Measurements from ENCODE around the gene ABLIM1.

The ABLIM1 gene

GRCh38 chr10:114623661-114624294 lies 34.3 kb downstream of the ABLIM1 start (continued):
- TF ChIP-seq RBAK (tag by site-specific recombination; IDR thresholded peaks at IDR 0.05), result no peak
- TF ChIP-seq ZNF549 (tag by site-specific recombination; IDR thresholded peaks at IDR 0.05), result no peak
- TF ChIP-seq ZNF600 (tag by site-specific recombination; IDR thresholded peaks at IDR 0.05), result peak; percentile 87
- TF ChIP-seq ZSCAN18 (tag by site-specific recombination; IDR thresholded peaks at IDR 0.05), result no peak
- no peak for TF ChIP-seq ZBTB49 (tag by site-specific recombination; IDR thresholded peaks at IDR 0.05; ENCODE audit: low read depth)
- no peak for TF ChIP-seq ZNF513 (tag by site-specific recombination; IDR thresholded peaks at IDR 0.05)
- TF ChIP-seq ZNF791 (tag by site-specific recombination; IDR thresholded peaks at IDR 0.05), result no peak
- peak; percentile 90 for TF ChIP-seq ZNF660 (tag by site-specific recombination; IDR thresholded peaks at IDR 0.05)
- TF ChIP-seq ZNF18 (tag by site-specific recombination; IDR thresholded peaks at IDR 0.05), result no peak
- no peak for TF ChIP-seq ZNF548 (tag by site-specific recombination; IDR thresholded peaks at IDR 0.05)
- TF ChIP-seq ZNF701 (tag by site-specific recombination; IDR thresholded peaks at IDR 0.05), result no peak
- no peak for TF ChIP-seq ZNF776 (tag by site-specific recombination; IDR thresholded peaks at IDR 0.05; ENCODE audit: borderline replicate concordance)
- TF ChIP-seq ZNF704 (tag by site-specific recombination; IDR thresholded peaks at IDR 0.05), result no peak
- no peak for TF ChIP-seq ZNF610 (tag by site-specific recombination; IDR thresholded peaks at IDR 0.05; ENCODE audit: borderline replicate concordance)
- no peak for TF ChIP-seq ZNF664 (tag by site-specific recombination; IDR thresholded peaks at IDR 0.05)
- TF ChIP-seq ZNF211 (tag by site-specific recombination; IDR thresholded peaks at IDR 0.05; ENCODE audit: low read depth), result no peak
- TF ChIP-seq ZNF280C (tag by site-specific recombination; IDR thresholded peaks at IDR 0.05), result no peak
- TF ChIP-seq ZNF777 (tag by site-specific recombination; IDR thresholded peaks at IDR 0.05; ENCODE audit: borderline replicate concordance), result no peak
- no peak for TF ChIP-seq GLIS2 (tag by site-specific recombination; IDR thresholded peaks at IDR 0.05)
- TF ChIP-seq PBX3 (CRISPR knock-in tag; IDR thresholded peaks at IDR 0.05), result no peak
- TF ChIP-seq PRDM10 (tag by site-specific recombination; IDR thresholded peaks at IDR 0.05), result peak; percentile 76
- no peak for TF ChIP-seq ZNF350 (tag by site-specific recombination; IDR thresholded peaks at IDR 0.05)
- no peak for TF ChIP-seq ZNF155 (tag by site-specific recombination; IDR thresholded peaks at IDR 0.05)
- no peak for TF ChIP-seq YY1 (tag by site-specific recombination; IDR thresholded peaks at IDR 0.05)
- no peak for TF ChIP-seq KLF1 (tag by site-specific recombination; IDR thresholded peaks at IDR 0.05)
